ENCODE data around the gene LRRC47. TPM values are rescaled to one million over a fixed set of nuclear protein-coding genes. Genes with fewer than 3 reads are reported as not detected.

Gene LRRC47
- total RNA-seq, 1 experiment from 2014 or later, result 65.1 TPM

DNA sequence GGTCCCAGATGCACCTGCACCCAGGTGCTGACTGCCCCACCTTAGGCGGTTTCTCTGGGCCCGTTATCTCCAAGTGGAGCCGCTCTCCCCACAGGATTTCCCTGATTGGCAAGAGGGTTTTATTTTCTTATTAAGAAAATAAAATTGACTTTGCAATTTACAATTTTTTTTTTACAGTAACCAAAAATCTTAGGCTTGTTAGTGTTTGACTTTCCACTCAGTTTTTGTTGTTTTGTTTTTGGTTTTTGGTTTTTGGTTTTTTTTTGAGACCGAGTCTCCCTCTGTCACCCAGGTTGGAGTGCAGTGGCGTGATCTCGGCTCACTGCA lies 48.8 kb downstream of the LRRC47 start:
- Histone ChIP-seq H3K27me3 (ENCODE audit: insufficient read depth, low read length) (no peaks in the 10 kb centered on the region; the same call in 1 of the 2 replicates), H2AK5ac (ENCODE audit: insufficient read length, low read length) (no peak overlapping the region), H3K4me2 (ENCODE audit: insufficient read depth, insufficient read length, low read length) (no peak overlapping the region), H3K18ac (ENCODE audit: insufficient read length, low read depth, low read length) (no peak overlapping the region), H3K14ac (ENCODE audit: insufficient read depth, low read length) (no peak overlapping the region), H3K56ac (ENCODE audit: insufficient read length, low read depth, low read length) (no peak overlapping the region), H3K27ac (ENCODE audit: insufficient read length, low read depth, low read length) (no peak overlapping the region), H3K9ac (ENCODE audit: extremely low read depth, insufficient read length, low read length) (no peak overlapping the region), H3K79me2 (ENCODE audit: insufficient read depth, low read length) (peaks cover 2% of the 10 kb centered on the region; the same call in 1 of the 2 replicates), H2AFZ (ENCODE audit: low read length) (no peak overlapping the region), H3K9me3 (ENCODE audit: control insufficient read depth, low read depth, low read length) (no peaks in the 10 kb centered on the region), H4K91ac (ENCODE audit: insufficient read length, low read depth, low read length) (no peak overlapping the region), H2BK120ac (ENCODE audit: low read depth, low read length, poor library complexity, severe bottlenecking) (no peak overlapping the region), H3K4me1 (ENCODE audit: insufficient read depth, low read length) (peaks cover 5% of the 10 kb centered on the region; the same call in 1 of the 2 replicates), H4K8ac (replicated peaks; ENCODE audit: insufficient read length, low read depth, low read length) (no peak overlapping the region), H4K5ac (ENCODE audit: insufficient read length, low read depth, low read length) (no peak overlapping the region), H2BK20ac (ENCODE audit: low read depth, low read length, poor library complexity, severe bottlenecking) (no peak overlapping the region), H4K20me1 (ENCODE audit: control insufficient read depth, insufficient read depth, insufficient read length) (peaks cover 3% of the 10 kb centered on the region), H2BK12ac (ENCODE audit: insufficient read length, low read depth, low read length) (no peak overlapping the region), H3K23ac (ENCODE audit: insufficient read length, low read depth, low read length) (no peak overlapping the region), H3K79me1 (ENCODE audit: insufficient read depth, low read depth, low read length, poor library complexity, severe bottlenecking) (no peaks in the 10 kb centered on the region), H3K23me2 (ENCODE audit: insufficient read length, low read depth, low read length, poor library complexity, severe bottlenecking) (peaks cover 11% of the 10 kb centered on the region), H2BK5ac (ENCODE audit: insufficient read length, low read length) (no peak overlapping the region), H3T11ph (ENCODE audit: low read length) (no peak overlapping the region), H3K4ac (ENCODE audit: low read depth, low read length) (no peak overlapping the region), H2BK15ac (ENCODE audit: low read depth, low read length) (no peak overlapping the region)
- no peaks in the 10 kb centered on the region for H3K9me3 Mint-ChIP-seq
- DNase-seq, result no peak
- TF ChIP-seq CTCF (conservative IDR thresholded peaks at IDR 0.05), result no peak
- H3K4me1 Mint-ChIP-seq, result peaks cover 18 to 19% of the 10 kb centered on the region in 2 experiments
- no peak overlapping the region for H3K27ac Mint-ChIP-seq
- H3K4me3 Mint-ChIP-seq, result peak overlapping the region; percentile 92 to 95; a peak in 4 of 5 replicates
- no CpG with 5 or more reads among the region's 6 CpGs for WGBS (ENCODE audit: extremely low coverage, insufficient read length, low lambda C conversion rate)
- peaks cover 25% of the 10 kb centered on the region for H3K27me3 Mint-ChIP-seq (ENCODE audit: low read depth)
- peaks cover 14 to 24% (median 21%) of the 10 kb centered on the region in 3 experiments; a peak in 6 of 7 replicates for H3K36me3 Mint-ChIP-seq (ENCODE audit: insufficient read depth in 1 of 3, low read depth in 3 of 3)
